B cell (primary cell): ENCODE data around the gene TMEM129. TPM values are rescaled to one million over a fixed set of nuclear protein-coding genes. Genes with fewer than 3 reads are reported as not detected.

ENCODE experiments used
- ATAC-seq: fragments of 200-7000 bp; cut with Tn5 transposase; one replicate; pipeline ENCODE4 v1.10.0; 2021; ENCODE audit warnings: low read depth, mild to moderate bottlenecking, moderate number of reproducible peaks, moderate library complexity
- CTCF ChIA-PET: fragments of 350-600 bp; sonication (Branson Sonifier 250); formaldehyde crosslinking; loops from one replicate; lab custom pipeline; 2021; ENCODE audit warnings: antibody characterized with exemption, inconsistent platforms; lab: Charles Lee
- POLR2A ChIA-PET: fragments of 350-600 bp; sonication (Branson Sonifier 250); formaldehyde crosslinking; loops from one replicate; lab custom pipeline; 2021; ENCODE audit warnings: antibody characterized with exemption; lab: Charles Lee
- DNase-seq: peaks from one replicate; pipeline ENCODE4 v3.0.0; 2013
- H2AFZ ChIP-seq: 2 replicates; pipeline ENCODE4 v1.6.1; 2012; ENCODE audit warnings: mild to moderate bottlenecking, low read depth, low read length; ENCODE audit not compliant: insufficient read depth, poor library complexity, severe bottlenecking
- H3K27ac ChIP-seq, 2 donors: 1 replicate in 1 of 2; 2 replicates in 1 of 2; pipeline ENCODE4 v1.5.1; 2012 to 2013; ENCODE audit warnings: low read length in 2 of 2, mild to moderate bottlenecking in 2 of 2, moderate library complexity in 1 of 2
- H3K27me3 ChIP-seq, 4 experiments: fragments of 200-600 bp in 1 of 4; sonication (generic) in 1 of 4; replicated peaks in 1 of 4; 1 replicate in 2 of 4; 2 replicates in 2 of 4; pipeline versions ENCODE4 v1.6.1 to v1.7.0; 2013 to 2016; ENCODE audit warnings: low read length in 3 of 4, mild to moderate bottlenecking in 2 of 4, mixed read lengths in 1 of 4, moderate library complexity in 1 of 4; ENCODE audit not compliant: insufficient read depth in 4 of 4, control insufficient read depth in 3 of 4; ENCODE audit errors: control extremely low read depth in 1 of 4
- H3K36me3 ChIP-seq, 2 experiments: replicated peaks in 1 of 2; 1 replicate in 1 of 2; 2 replicates in 1 of 2; pipeline versions ENCODE4 v1.6.1 to v1.7.1; 2013; ENCODE audit warnings: low read length in 1 of 2; ENCODE audit not compliant: insufficient read depth in 2 of 2, control insufficient read depth in 1 of 2; ENCODE audit errors: control extremely low read depth in 1 of 2, extremely low read depth in 1 of 2
- H3K4me1 ChIP-seq, 2 donors: fragments of 200-600 bp in 1 of 2; sonication (generic) in 1 of 2; 1 replicate in 1 of 2; 2 replicates in 1 of 2; pipeline versions ENCODE4 v1.5.1 to v1.6.1; 2013 to 2017; ENCODE audit warnings: low read length in 2 of 2; ENCODE audit not compliant: control insufficient read depth in 2 of 2, insufficient read depth in 2 of 2
- H3K4me2 ChIP-seq: replicated peaks from 2 replicates; pipeline ENCODE3; 2012; ENCODE audit warnings: mild to moderate bottlenecking, low read depth, low read length; ENCODE audit not compliant: poor library complexity, severe bottlenecking
- H3K4me3 ChIP-seq, 5 experiments: fragments of 200-600 bp in 1 of 5; sonication (generic) in 1 of 5; 1 replicate in 3 of 5; 2 replicates in 2 of 5; pipeline versions ENCODE4 v1.5.1 to v1.7.0; 2011 to 2016; ENCODE audit warnings: low read length in 4 of 5, mild to moderate bottlenecking in 4 of 5, low read depth in 2 of 5, control low read depth in 1 of 5, moderate library complexity in 1 of 5; ENCODE audit not compliant: insufficient read depth in 1 of 5; ENCODE audit errors: control extremely low read depth in 1 of 5, extremely low read depth in 1 of 5
- H3K79me2 ChIP-seq: fragments of 200-600 bp; sonication (generic); one replicate; pipeline ENCODE4 v1.6.0; 2016; ENCODE audit warnings: low read length; ENCODE audit not compliant: control insufficient read depth, insufficient read depth
- H3K9ac ChIP-seq: fragments of 200-600 bp; sonication (generic); 2 replicates; pipeline ENCODE4 v1.6.1; 2017; ENCODE audit warnings: mild to moderate bottlenecking, low read length, moderate library complexity
- H3K9me3 ChIP-seq, 3 donors: one replicate each; pipeline versions ENCODE4 v1.6.1 to v1.7.1; 2013; ENCODE audit warnings: low read length in 2 of 3; ENCODE audit not compliant: control insufficient read depth in 2 of 3, insufficient read depth in 1 of 3; ENCODE audit errors: control extremely low read depth in 1 of 3
- H4K20me1 ChIP-seq: 2 replicates; pipeline ENCODE4 v1.6.0; 2012; ENCODE audit warnings: mild to moderate bottlenecking, low read length; ENCODE audit not compliant: insufficient read depth, control insufficient read depth, poor library complexity, severe bottlenecking
- H3K27ac Mint-ChIP-seq: one replicate; pipeline ENCODE4 v1.8.0; 2021; ENCODE audit warnings: mixed read lengths
- H3K27me3 Mint-ChIP-seq: one replicate; pipeline ENCODE4 v1.8.0; 2021; ENCODE audit warnings: mixed read lengths
- H3K4me1 Mint-ChIP-seq: one replicate; pipeline ENCODE4 v1.8.0; 2021; ENCODE audit warnings: mixed read lengths
- H3K4me3 Mint-ChIP-seq: one replicate; pipeline ENCODE4 v1.8.0; 2021; ENCODE audit warnings: mixed read lengths
- H3K9me3 Mint-ChIP-seq: one replicate; pipeline ENCODE4 v1.8.0; 2022; ENCODE audit warnings: mixed read lengths; ENCODE audit not compliant: insufficient read depth
- CTCF ChIP-seq: fragments of 200-600 bp; IDR thresholded peaks from one replicate; pipeline ENCODE4 v1.8.0; 2022; ENCODE audit warnings: antibody characterized with exemption, mild to moderate bottlenecking
- EZH2 ChIP-seq: IDR thresholded peaks from 2 replicates; pipeline ENCODE4 v1.6.1; 2012; ENCODE audit warnings: borderline replicate concordance, low read depth, mild to moderate bottlenecking, moderate library complexity, low read length; ENCODE audit not compliant: insufficient read depth, poor library complexity, severe bottlenecking
- WGBS: methylation state at CpG from one replicate; pipeline ENCODE4 v1.1.5; 2013; ENCODE audit warnings: missing lambda C conversion rate; ENCODE audit not compliant: insufficient coverage; 5-methylcytosine and 5-hydroxymethylcytosine counted together
- intact Hi-C: fragments of 100-400 bp; cut with micrococcal nuclease; formaldehyde crosslinking; loops from one replicate; pipeline ENCODE4 v1.10.0; 2022
- polyA minus RNA-seq: library from RNA; depleted of rRNA, polyadenylated mRNA; stranded (reverse); fragments of >200 nt; gene quantifications from 2 replicates; pipeline ENCODE4 v1.2.3, GENCODE V29; 2012
- polyA plus RNA-seq: library from polyadenylated mRNA; depleted of rRNA; stranded (reverse); fragments of >200 nt; gene quantifications from 2 replicates; pipeline ENCODE4 v1.2.3, GENCODE V29; 2012
- total RNA-seq, 2 donors: library from RNA; stranded (reverse); fragments of 120-200 nt in 1 of 2; gene quantifications; 1 replicate in 1 of 2; 2 replicates in 1 of 2; pipeline versions ENCODE4 v1.2.3 to v1.2.4, GENCODE V29; 2013 to 2022

The TMEM129 gene
- 41.0 and 41.9 TPM in 2 replicates for total RNA-seq
- total RNA-seq (2013) = 20.8 TPM
- polyA plus RNA-seq = 43.6 and 76.5 TPM in 2 replicates
- polyA minus RNA-seq = 32.6 and 36.5 TPM in 2 replicates

DNA sequence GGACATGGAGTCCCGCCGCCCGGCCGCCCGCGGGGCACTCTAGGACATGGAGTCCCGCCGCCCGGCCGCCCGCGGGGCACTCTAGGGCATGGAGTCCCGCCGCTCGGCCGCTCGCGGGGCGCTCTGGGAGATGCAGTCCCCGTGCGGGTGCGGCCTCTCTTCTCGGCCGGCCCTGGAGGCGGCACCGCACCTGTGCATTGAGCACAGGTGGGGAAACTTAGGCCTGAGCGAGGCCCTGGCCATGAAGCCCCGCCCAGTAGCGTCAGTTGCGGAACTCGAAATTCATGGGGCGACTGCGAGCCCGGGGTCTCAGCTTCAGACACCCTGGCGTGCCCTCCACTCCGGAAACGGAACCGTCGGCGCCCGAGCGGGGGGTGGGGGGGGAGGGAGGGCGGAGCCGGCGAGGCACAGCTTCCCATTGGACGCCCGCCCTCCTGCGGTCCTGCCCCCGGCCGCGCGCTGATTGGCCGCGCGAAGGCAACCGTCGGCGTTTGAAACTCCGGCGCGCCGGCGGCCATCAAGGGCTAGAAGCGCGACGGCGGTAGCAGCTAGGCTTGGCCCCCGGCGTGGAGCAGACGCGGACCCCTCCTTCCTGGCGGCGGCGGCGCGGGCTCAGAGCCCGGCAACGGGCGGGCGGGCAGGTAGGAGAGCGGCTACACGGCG is at the start of gene TMEM129, which contains the start of gene TACC3:
TSS of gene TMEM129 (minus strand) at position 321 of the 663 bp plus-strand sequence. CDS start 486 bp downstream, outside the sequence.
TSS of gene TACC3 (plus strand) at position 519 of the 663 bp plus-strand sequence. CDS start 1,901 bp downstream, outside the sequence.
- Histone ChIP-seq H3K9me3 (peaks cover 0 to 6% (median 0%) of the 10 kb centered on the region in 3 donors), H3K4me1 (peaks cover 59 to 84% of the 10 kb centered on the region in 2 donors), H2AFZ (peak within 1 kb of the TSS; percentile 64), H3K4me2 (peak within 1 kb of the TSS; percentile 95), H3K27ac (peak within 1 kb of the TSS; percentile 89 to 96), H3K36me3 (peaks cover 0 to 26% of the 10 kb centered on the region in 2 experiments), H3K27me3 (no peaks in the 10 kb centered on the region), H3K79me2 (peaks cover 57% of the 10 kb centered on the region), H3K4me3 (peak within 1 kb of the TSS; percentile 41 to 69 (median 60)), H3K9ac (peak within 1 kb of the TSS; percentile 53), H4K20me1 (peaks cover 44% of the 10 kb centered on the region)
- under 1% methylated on average over 81 of the region's 83 CpGs for WGBS
- Mint-ChIP-seq H3K27ac (peak within 1 kb of the TSS; percentile 98), H3K4me3 (peak within 1 kb of the TSS; percentile 93), H3K9me3 (no peaks in the 10 kb centered on the region), H3K4me1 (peaks cover 65% of the 10 kb centered on the region), H3K27me3 (no peaks in the 10 kb centered on the region)
- ChIA-PET POLR2A (interaction anchor here (0.8 to 4.7 kb wide), 3 partner anchors 8 to 28 kb away, joined by 4 to 61 read pairs (median 4); partner anchors contain the start of gene SLBP), CTCF (interaction anchor here (1.2 to 14.7 kb wide), 3 partner anchors 9 to 27 kb away, joined by 3 to 503 read pairs (median 10); partner anchors contain the start of gene SLBP)
- ATAC-seq (peak; percentile 81), DNase-seq (peak; percentile 98)
- TF ChIP-seq CTCF (no peak), EZH2 (no peak)
- intact Hi-C loops = loop anchor here (1.0 to 5.0 kb wide), 5 partner anchors 9 to 816 kb away; partner anchors contain the start of genes FAM193A, LETM1, NELFA and NSD2

- WGBS = 69% methylated on average over 10 of the region's 11 CpGs
- Histone ChIP-seq H3K27ac (no peak overlapping the region), H3K79me2 (no peaks in the 10 kb centered on the region), H3K4me2 (no peak overlapping the region), H4K20me1 (no peaks in the 10 kb centered on the region), H3K4me1 (peaks cover 27 to 37% of the 10 kb centered on the region in 2 donors), H3K9ac (no peak overlapping the region), H3K27me3 (peaks cover 0 to 48% (median 8%) of the 10 kb centered on the region in 4 experiments), H2AFZ (no peak overlapping the region), H3K9me3 (no peaks in the 10 kb centered on the region), H3K4me3 (no peak overlapping the region), H3K36me3 (no peaks in the 10 kb centered on the region)
- ChIA-PET POLR2A (no interaction called here), CTCF (no interaction called here)
- Mint-ChIP-seq H3K4me1 (peaks cover 9% of the 10 kb centered on the region), H3K9me3 (no peaks in the 10 kb centered on the region), H3K4me3 (no peak overlapping the region), H3K27ac (no peak overlapping the region), H3K27me3 (peaks cover 18% of the 10 kb centered on the region)
- ATAC-seq (no peak), DNase-seq (no peak)
- TF ChIP-seq EZH2 = no peak
- TF ChIP-seq CTCF = no peak
- intact Hi-C loops = no loop called here
Observed at GRCh38 chr4:1770791-1771231, 49.7 kb upstream of the TMEM129 start.
